ENCODE data around the gene NMNAT2. TPM values are rescaled to one million over a fixed set of nuclear protein-coding genes. Genes with fewer than 3 reads are reported as not detected.

Gene NMNAT2
- total RNA-seq, 2 experiments from 2014 or later: not detected

GRCh38 chr1:183235503-183235902, 182.7 kb downstream of the NMNAT2 start:
- no TSS peak for BruUV-seq (replicated peaks)
- DNase-seq (ENCODE audit: low spot score): no peak
- Histone ChIP-seq H3K36me3 (ENCODE audit: insufficient read depth, low read length) (no peaks in the 10 kb centered on the region), H4K20me1 (ENCODE audit: insufficient read depth, low read length) (no peaks in the 10 kb centered on the region), H3K4me1 (ENCODE audit: insufficient read depth, low read length, poor library complexity, severe bottlenecking) (no peaks in the 10 kb centered on the region), H3K9me3 (ENCODE audit: low read length) (no peaks in the 10 kb centered on the region), H3K4me3 (ENCODE audit: low read depth, low read length, poor library complexity, severe bottlenecking) (no peak overlapping the region), H3K9me2 (ENCODE audit: insufficient read depth, low read length) (no peaks in the 10 kb centered on the region), H3K27ac (ENCODE audit: low read depth, low read length, poor library complexity, severe bottlenecking) (no peak overlapping the region), H3K79me2 (ENCODE audit: insufficient read depth, low read depth, low read length) (no peaks in the 10 kb centered on the region), H2AFZ (ENCODE audit: low read length) (no peak overlapping the region), H3K4me2 (ENCODE audit: low read length) (no peak overlapping the region)
- CTCF ChIA-PET (ENCODE audit: unreplicated experiment): no interaction called here
- POLR2A ChIA-PET: no interaction called here
- TF ChIP-seq EZH2phosphoT487 (IDR thresholded peaks at IDR 0.05; ENCODE audit: borderline replicate concordance, low read depth, low read length) (no peak), CTCF (conservative IDR thresholded peaks at IDR 0.05; ENCODE audit: low read length) (no peak)
- intact Hi-C loops (cut with micrococcal nuclease; ENCODE audit: unreplicated experiment): no loop called here

DNA sequence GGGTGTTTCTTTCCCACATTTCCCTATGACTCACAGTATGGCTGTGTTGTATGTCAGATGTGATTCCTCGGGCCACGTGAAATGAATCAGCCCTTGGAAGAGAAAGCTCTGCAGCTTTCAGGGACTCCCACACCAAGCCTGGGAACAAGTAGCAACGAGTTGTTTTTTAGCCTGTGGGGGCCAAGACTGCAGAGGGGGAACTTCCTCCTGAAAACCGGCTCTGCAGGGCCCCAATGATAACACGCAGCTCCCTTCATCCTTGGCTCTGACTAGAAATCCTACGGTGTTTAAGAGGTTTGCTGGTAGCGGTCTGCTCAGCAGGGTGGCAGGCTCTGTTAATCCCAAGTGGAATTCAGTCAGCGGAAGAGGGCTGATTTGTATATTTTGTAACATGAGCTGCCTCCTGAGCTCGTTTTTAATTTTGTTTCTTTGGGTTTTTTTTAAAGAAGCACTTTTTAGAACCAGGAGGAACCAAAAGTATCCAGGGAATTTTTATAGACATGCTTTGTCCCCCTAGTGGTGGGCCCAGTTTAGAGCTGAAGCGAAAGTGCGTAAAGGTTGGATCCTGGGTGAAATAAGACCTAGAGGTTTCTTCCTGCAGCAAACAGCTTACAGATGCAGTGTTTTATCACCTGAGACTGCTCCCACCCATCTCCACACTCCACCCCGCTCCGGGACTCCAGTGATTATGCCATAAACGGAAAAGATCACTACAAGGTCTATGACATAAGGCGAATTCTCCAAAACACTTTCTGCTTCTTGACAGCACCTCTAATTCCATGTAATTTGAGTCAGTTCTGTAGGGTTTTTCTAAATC, 183.3 kb downstream of the NMNAT2 start:
- no peaks in the 10 kb centered on the region for H3K9me2 ChIP-seq (ENCODE audit: insufficient read depth, low read length)
- no peak overlapping the region for H3K4me3 ChIP-seq (ENCODE audit: low read depth, low read length, poor library complexity, severe bottlenecking)
- H3K79me2 ChIP-seq (ENCODE audit: insufficient read depth, low read depth, low read length): no peaks in the 10 kb centered on the region
- H2AFZ ChIP-seq (ENCODE audit: low read length): no peak overlapping the region
- POLR2A ChIA-PET: no interaction called here
- CTCF ChIA-PET (ENCODE audit: unreplicated experiment): no interaction called here
- H3K9me3 ChIP-seq (ENCODE audit: low read length): no peaks in the 10 kb centered on the region
- H3K4me2 ChIP-seq (ENCODE audit: low read length): no peak overlapping the region
- TF ChIP-seq EZH2phosphoT487 (IDR thresholded peaks at IDR 0.05; ENCODE audit: borderline replicate concordance, low read depth, low read length) (no peak), CTCF (conservative IDR thresholded peaks at IDR 0.05; ENCODE audit: low read length) (peak; percentile 79)
- H3K4me1 ChIP-seq (ENCODE audit: insufficient read depth, low read length, poor library complexity, severe bottlenecking): no peaks in the 10 kb centered on the region
- no peak overlapping the region for H3K27ac ChIP-seq (ENCODE audit: low read depth, low read length, poor library complexity, severe bottlenecking)
- intact Hi-C loops (cut with micrococcal nuclease; ENCODE audit: unreplicated experiment): no loop called here
- H4K20me1 ChIP-seq (ENCODE audit: insufficient read depth, low read length): no peaks in the 10 kb centered on the region
- BruUV-seq (replicated peaks): no TSS peak
- H3K36me3 ChIP-seq (ENCODE audit: insufficient read depth, low read length): no peaks in the 10 kb centered on the region
- DNase-seq (ENCODE audit: low spot score): peak; percentile 17

DNA sequence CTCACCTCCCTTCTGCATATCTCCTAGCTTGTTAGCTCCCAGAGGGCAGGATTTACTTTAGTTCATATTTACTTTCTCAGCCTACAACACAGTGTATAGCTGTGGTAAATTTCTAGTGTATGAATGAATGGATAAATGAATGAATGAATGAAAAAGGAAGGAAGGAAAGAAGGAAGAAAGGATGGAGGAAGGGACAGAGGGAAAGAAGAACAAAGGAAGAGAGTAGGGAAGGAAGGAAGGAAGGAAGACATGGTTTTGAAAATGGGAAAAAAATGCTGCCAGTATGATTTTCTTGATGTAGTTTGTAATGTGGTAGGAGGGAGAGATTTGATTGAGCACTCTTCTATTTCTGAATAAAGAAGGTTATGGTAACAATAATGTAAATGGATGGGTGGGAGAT, 185.1 kb downstream of the NMNAT2 start:
- Histone ChIP-seq H3K9me3 (ENCODE audit: low read length) (no peaks in the 10 kb centered on the region), H2AFZ (ENCODE audit: low read length) (no peak overlapping the region), H3K9me2 (ENCODE audit: insufficient read depth, low read length) (no peaks in the 10 kb centered on the region), H3K79me2 (ENCODE audit: insufficient read depth, low read depth, low read length) (no peaks in the 10 kb centered on the region), H3K4me2 (ENCODE audit: low read length) (no peak overlapping the region), H3K36me3 (ENCODE audit: insufficient read depth, low read length) (no peaks in the 10 kb centered on the region), H3K4me3 (ENCODE audit: low read depth, low read length, poor library complexity, severe bottlenecking) (no peak overlapping the region), H3K4me1 (ENCODE audit: insufficient read depth, low read length, poor library complexity, severe bottlenecking) (no peaks in the 10 kb centered on the region), H4K20me1 (ENCODE audit: insufficient read depth, low read length) (no peaks in the 10 kb centered on the region), H3K27ac (ENCODE audit: low read depth, low read length, poor library complexity, severe bottlenecking) (no peak overlapping the region)
- TF ChIP-seq CTCF (conservative IDR thresholded peaks at IDR 0.05; ENCODE audit: low read length): no peak
- no peak for TF ChIP-seq EZH2phosphoT487 (IDR thresholded peaks at IDR 0.05; ENCODE audit: borderline replicate concordance, low read depth, low read length)
- ChIA-PET POLR2A (interaction anchor here (0.7 kb wide), 1 partner anchor 477 kb away, joined by 3 read pairs; no protein-coding TSS in a partner anchor), CTCF (ENCODE audit: unreplicated experiment) (interaction anchor here (1.4 kb wide), 1 partner anchor 271 kb away, joined by 3 read pairs; no protein-coding TSS in a partner anchor)
- intact Hi-C loops (cut with micrococcal nuclease; ENCODE audit: unreplicated experiment): no loop called here
- BruUV-seq (replicated peaks): no TSS peak
- DNase-seq (ENCODE audit: low spot score): no peak

All from OCI-LY7 (cell line).